ENCODE data around the gene CHD8.

DNA sequence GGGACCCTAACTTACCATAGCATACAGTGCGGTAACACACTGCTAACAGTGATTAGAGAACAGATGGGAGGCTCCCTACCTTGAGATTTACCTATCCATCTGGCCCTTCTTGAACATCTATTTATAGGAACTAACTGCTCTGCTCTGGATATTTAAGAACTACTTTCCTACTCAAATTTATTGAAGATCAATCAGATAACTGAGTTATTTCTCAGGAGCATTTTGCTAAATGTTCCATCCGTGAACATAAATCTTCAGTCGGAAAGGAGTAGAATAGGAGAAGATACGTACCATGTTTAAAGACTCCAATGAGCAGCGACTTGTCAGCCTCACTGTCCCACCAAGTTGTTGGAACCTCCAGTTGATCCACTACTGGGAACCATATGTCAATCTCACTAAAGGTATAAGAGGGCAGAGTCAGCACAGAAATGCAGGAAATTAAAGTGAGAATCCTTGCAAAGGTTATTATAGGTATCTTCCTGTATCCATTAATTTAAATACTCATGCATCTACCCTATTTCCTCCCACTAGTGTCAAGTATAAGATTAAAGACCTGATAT is 56.5 kb downstream of the CHD8 start:
- TF ChIP-seq, protein P1, sequence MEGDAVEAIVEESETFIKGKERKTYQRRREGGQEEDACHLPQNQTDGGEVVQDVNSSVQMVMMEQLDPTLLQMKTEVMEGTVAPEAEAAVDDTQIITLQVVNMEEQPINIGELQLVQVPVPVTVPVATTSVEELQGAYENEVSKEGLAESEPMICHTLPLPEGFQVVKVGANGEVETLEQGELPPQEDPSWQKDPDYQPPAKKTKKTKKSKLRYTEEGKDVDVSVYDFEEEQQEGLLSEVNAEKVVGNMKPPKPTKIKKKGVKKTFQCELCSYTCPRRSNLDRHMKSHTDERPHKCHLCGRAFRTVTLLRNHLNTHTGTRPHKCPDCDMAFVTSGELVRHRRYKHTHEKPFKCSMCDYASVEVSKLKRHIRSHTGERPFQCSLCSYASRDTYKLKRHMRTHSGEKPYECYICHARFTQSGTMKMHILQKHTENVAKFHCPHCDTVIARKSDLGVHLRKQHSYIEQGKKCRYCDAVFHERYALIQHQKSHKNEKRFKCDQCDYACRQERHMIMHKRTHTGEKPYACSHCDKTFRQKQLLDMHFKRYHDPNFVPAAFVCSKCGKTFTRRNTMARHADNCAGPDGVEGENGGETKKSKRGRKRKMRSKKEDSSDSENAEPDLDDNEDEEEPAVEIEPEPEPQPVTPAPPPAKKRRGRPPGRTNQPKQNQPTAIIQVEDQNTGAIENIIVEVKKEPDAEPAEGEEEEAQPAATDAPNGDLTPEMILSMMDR (IDR thresholded peaks at IDR 0.05; ENCODE audit: extremely low read depth in 1 of 2, insufficient read depth in 1 of 2, low read depth in 1 of 2, low read length in 2 of 2) = no peak
- TF ChIP-seq EZH2 (IDR thresholded peaks at IDR 0.05; ENCODE audit: borderline replicate concordance, low read depth, low read length, severe bottlenecking) = no peak
- TF ChIP-seq, protein P2, sequence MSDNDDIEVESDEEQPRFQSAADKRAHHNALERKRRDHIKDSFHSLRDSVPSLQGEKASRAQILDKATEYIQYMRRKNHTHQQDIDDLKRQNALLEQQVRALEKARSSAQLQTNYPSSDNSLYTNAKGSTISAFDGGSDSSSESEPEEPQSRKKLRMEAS (IDR thresholded peaks at IDR 0.05; ENCODE audit: insufficient read depth, insufficient read length) = no peak

Measured in endothelial cell of umbilical vein (primary cell).